Retinal pigment epithelial cell (primary cell): Measurements from ENCODE around the gene SMURF1.

ENCODE experiments used
- DNase-seq: peaks from one replicate; pipeline ENCODE4 v3.0.0-alpha.2; 2010; ENCODE audit warnings: low read depth
- H3K4me3 ChIP-seq: 2 replicates; pipeline ENCODE4 v1.5.1; 2011; ENCODE audit warnings: mild to moderate bottlenecking, low read length, control low read depth, moderate library complexity
- CTCF ChIP-seq: conservative IDR thresholded peaks from 2 replicates; pipeline ENCODE4 v1.5.1; 2011; ENCODE audit warnings: low read depth, low read length, control low read depth, inconsistent platforms

Gene SMURF1

GRCh38 chr7:99030457-99030856 is 113.5 kb downstream of the SMURF1 start:
- H3K4me3 ChIP-seq = no peak overlapping the region
- DNase-seq = no peak
- TF ChIP-seq CTCF = no peak

DNA sequence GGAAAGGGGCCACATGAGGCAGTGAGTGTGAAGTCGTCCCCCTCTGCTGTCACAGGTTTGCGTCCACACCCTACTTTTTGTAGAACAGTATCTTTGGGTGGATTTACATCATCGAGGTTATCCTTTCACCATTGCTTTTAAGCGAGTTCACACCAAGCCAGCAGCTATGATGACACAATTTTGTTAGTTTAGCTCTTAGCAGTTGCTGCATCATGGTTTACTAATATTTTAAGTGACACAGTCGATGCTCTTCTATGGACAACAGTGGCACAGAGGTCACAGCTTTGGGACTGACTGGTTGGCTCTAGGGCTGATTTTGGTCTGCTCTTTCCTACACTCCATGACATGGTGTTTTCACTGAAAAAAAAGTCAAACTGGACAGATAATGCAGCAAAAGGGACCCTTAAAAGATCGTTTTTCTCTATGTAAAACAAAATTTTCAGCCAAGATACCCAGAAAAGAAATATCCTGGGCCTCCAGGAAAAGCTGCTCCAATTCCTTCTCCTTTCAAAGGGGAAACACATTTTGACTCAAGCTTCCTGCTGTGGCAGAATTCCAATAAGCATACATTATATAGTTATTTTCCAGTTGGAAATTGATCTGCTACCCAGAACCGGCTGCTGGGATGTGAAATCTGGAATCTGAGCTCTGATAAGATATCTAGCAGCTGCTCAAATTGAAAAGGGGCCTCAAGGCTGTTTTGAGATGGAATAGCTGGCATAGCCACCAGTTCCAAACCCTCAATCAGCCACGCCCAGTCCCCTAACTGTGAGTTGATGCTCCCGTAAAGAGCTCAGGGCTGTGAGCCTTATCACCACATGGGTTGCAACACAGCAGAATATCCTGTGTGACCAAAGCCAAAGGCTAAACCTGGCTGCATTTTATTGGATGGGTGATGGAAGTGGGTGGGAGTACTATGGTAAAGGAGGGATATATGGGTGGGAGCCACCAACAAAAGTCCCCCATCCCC is 114.2 kb downstream of the SMURF1 start:
- H3K4me3 ChIP-seq = no peak overlapping the region
- no peak for TF ChIP-seq CTCF
- DNase-seq = no peak

- no peak for TF ChIP-seq CTCF
- no peak for DNase-seq
- H3K4me3 ChIP-seq = no peak overlapping the region
These were observed 115.5 kb downstream of the SMURF1 start for GRCh38 chr7:99028261-99028973.

GRCh38 chr7:99027841-99028240 is 116.1 kb downstream of the SMURF1 start:
- no peak overlapping the region for H3K4me3 ChIP-seq
- no peak for TF ChIP-seq CTCF
- no peak for DNase-seq

DNA sequence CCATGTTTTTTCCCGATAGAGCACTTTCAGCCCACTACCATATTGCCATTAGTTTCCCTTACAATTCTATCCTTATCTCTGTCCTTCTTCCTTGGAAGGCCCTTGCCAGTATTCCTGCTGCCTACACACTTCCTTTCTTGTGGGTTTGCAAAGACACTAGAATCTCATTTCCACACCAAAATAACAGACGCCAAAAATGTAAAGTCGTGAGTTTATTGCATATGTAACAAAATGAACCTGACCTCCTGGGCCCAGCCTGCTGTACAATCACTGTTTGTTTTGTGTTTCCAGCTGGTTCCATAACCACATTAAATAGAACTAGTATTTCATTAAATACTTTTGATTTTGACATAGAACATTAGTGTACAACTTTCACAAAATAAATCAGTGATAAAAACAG is 116.7 kb downstream of the SMURF1 start:
- no peak for DNase-seq
- no peak overlapping the region for H3K4me3 ChIP-seq
- no peak for TF ChIP-seq CTCF

DNA sequence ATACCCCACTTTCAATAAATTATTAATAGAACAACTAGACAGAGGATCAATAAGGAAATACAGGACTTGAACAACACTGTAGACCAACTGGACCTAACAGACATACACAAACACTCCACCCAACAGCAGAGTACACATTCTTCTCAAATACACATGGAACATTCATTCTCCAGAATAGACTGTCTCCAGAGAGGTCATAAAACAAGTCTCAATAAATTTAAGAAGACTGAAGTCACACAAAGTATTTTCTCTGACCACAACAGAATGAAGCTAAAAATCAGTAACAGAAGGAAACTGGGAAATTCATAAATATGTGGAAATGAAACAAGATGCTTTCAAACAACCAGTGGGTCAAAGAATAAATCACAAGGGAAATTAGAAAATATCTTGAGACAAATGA is 119.8 kb downstream of the SMURF1 start:
- no peak for TF ChIP-seq CTCF
- H3K4me3 ChIP-seq = no peak overlapping the region
- DNase-seq = no peak
